ENCODE data around the gene ZNF416.

Gene ZNF416

DNA sequence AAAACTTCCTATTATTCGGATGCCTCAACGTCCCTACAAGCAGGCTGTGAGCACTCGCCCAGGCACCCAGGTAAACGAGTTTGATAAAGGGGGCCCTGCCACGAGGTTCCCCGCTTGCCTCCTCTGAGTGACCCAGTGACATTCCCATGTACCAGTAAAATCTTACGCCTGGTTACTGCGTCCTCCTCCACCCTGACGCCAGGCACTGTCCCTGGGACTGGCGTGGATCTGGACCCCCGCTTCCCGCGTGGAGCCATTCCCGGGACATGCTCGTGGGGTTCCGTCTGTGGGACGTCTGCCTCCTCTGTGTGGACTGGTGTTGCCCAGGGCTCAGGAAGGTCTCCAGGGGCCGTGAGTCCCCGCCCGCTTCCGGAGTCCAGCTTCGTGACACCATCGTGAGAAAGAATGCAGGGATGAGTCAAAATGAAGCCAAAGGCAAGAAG, 18.6 kb downstream of the ZNF416 start:
- Histone ChIP-seq H3K4me3 (peak overlapping the region; percentile 57 to 95 (median 85)), H3K27ac (peak overlapping the region in 17 of 21 experiments; percentile 14 to 91 (median 72))

DNA sequence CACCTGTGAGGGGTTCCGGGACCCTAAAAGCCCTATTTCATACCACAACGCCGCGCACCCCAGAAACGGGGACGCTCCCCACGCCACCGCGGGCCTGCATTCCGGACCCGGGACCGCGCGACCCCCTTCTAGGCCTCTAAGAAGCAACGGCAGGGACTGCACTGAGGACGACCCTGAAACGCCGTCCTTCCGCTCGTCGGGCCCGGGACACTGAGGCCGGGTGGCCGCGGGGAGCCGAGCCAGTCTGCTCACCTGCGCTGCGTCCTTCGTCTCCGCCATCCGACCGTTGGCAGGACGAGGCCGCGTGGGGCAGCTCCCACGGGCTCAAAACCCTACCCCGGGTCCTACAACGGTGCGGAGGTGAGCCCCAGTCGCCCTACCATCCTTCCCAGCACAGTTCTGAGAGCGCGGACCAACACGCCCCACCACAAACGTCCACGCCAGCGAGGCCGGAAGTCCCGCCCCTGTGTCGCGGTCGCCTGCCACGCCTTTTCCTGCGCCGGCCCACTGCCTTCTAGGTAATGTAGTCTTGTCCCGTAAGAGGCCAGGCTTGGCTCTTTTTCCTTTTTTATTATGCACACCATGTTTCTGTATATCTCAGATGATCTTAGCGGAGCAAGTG, 19.2 kb downstream of the ZNF416 start, which contains the start of gene ZNF550:
Gene ZNF550 (minus strand): TSS at position 460 of the 622 bp plus-strand sequence. CDS start 181 bp downstream, at position 279.
- peak within 1 kb of the TSS; percentile 57 to 95 (median 85) for H3K4me3 ChIP-seq
- H3K27ac ChIP-seq, result peak within 1 kb of the TSS; percentile 14 to 91 (median 72)

DNA sequence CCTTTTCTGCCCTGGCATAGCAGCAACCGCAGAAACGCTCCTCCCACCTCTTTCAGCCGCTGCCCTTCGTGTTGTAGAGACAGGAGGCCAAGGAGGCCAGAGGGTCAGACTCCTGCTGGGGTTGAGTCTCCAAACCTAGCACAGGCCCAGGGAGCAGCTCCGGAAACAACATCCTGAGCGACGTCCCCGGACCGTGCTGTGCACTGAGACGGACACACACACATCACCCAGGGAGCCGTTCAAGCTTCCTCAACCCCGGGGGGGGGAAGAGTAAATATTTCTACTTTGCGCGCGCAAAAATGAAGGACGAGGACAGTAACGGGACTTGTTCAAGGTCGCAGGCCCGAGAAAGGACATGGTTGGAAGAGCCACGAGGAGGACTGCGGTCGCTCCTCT, 19.7 kb downstream of the ZNF416 start:
- Histone ChIP-seq H3K27ac (peak overlapping the region in 18 of 21 experiments; percentile 23 to 91 (median 72)), H3K4me3 (peak overlapping the region; percentile 57 to 95 (median 85))

DNA sequence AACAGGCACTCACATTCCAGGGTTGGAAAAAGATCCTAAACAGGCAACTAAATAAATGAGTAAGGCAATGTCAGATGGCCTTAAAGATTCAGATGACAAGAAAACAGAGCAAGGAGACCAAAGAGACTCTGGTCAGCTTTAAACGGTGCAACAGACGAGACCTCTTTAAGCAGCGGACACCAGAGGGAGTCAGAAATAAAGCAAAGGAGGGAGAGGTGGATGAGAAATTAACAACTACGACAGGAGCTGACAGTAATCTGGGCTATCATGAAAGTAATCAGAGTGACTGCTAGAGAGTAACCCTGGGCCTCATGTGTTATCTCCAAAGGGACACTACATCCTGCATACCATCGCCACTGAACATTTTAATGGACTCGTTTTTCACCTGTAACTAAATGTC, 20.2 kb downstream of the ZNF416 start:
- peak overlapping the region; percentile 57 to 95 (median 85) for H3K4me3 ChIP-seq
- peak overlapping the region in 3 of 21 experiments; percentile 72 to 91 (median 87) for H3K27ac ChIP-seq

DNA sequence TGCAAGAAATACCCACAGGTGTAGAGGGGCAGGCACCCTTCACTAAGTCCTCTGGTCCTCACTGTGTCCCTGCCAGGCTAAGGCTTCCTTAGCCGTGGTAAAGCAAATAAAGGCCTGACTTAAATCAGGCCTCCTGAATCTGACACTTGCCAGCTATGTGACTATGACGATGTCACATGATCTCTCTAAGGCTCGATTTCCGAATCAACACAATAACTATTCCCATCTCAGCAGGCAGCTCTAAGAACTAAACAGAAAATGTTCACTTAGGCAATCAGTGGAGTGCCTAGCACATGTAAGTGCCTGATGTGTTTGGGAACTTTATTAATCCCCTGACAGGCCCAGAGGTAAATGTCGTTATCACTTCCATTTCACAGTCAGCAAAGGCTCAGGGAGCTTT, 21.1 kb downstream of the ZNF416 start:
- Histone ChIP-seq H3K27ac (no peak overlapping the region), H3K4me3 (no peak overlapping the region)

DNA sequence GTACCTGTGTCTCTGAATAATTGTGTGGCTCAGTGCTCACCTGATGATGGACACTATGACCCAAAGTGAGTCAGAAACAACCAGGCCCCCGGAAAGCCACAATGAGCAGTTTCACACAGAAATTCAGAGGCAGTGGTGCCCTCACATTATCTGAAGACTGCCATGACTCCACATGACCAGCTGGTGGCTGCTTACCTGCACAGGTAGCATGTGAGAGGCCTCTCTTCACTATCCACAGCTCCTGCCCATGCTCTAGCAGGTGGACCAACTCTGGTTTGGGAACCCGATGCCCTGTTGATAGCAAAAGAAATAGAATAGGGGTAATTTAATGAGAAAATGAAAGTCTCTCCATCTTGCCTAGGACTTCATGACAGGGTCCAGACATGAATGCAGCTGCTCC, 26.3 kb downstream of the ZNF416 start:
- Histone ChIP-seq H3K27ac (no peak overlapping the region), H3K4me3 (no peak overlapping the region)

DNA sequence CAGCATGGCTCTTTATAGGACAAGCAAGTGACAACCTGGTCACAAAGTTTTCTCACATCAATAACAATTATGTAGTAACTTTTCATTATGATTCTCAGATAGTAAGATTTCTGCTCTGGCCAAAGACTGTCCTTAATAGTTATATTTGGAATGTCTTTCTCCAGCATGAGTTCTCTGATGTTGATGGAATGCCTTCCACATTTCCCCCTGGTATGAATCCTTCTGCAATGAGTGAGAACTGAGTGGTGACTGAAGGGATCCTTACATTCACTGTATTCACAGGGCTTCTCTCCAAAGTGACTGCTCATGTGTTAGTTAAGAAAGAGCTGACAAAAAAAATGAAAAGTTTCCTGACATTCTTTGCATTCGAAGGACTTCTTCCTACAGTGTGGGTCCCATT, 32.2 kb downstream of the ZNF416 start:
- H3K27ac ChIP-seq, result no peak overlapping the region
- no peak overlapping the region for H3K4me3 ChIP-seq

DNA sequence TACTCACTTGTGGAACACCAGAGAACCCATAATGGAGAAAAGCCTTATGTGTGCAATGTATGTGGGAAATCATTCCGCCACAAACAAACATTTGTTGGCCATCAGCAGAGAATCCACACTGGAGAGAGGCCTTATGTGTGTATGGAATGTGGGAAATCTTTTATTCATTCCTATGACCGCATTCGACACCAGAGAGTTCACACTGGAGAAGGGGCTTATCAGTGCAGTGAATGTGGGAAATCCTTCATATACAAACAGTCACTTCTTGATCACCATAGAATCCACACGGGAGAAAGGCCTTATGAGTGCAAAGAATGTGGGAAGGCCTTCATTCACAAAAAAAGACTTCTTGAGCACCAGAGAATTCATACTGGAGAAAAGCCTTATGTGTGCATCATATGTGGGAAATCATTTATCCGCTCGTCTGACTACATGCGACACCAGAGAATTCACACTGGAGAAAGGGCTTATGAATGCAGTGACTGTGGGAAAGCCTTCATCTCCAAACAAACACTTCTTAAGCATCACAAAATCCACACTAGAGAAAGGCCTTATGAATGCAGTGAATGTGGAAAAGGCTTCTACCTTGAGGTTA, 40.7 kb downstream of the ZNF416 start:
- no peak overlapping the region for H3K27ac ChIP-seq
- no peak overlapping the region for H3K4me3 ChIP-seq

DNA sequence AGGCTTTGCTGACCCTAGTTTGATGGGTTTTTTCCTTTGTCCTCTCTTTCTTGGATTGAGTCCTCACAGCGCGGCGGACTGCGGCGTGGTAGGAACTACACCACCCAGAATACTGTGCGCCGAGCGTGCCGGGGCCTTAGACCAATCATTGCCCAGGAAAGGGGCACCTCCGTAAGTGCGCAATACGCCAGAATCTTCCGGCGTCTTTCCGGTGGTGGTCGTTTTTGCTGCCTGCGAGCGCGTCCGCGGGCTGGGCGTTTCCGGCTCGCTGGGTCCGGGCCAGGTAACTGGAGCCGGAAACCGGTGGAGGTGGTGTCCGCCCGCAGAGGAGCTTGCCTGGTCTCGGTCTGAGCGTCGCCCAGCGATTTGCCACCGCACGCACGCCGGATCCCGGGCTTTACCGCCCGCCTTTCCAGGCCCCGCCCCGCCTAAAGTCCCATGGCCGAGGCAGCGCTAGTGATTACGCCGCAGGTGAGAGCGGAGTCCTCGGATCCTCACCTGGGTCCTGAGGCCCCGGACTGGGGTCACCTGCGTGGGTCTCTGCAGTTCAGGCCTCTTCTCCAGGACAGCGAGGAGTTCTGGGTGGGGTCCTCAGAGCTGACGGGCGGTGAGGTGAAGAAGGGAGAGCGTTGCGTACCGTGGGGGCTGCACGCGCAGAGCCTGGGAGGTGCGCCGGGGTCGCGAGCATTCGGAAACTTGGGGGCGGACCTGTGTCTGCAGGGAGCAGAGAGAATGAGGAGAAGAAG, 51.4 kb downstream of the ZNF416 start, which contains the start of gene ZNF549:
Gene ZNF549 (plus strand): TSS at position 221 of the 746 bp plus-strand sequence. CDS start 218 bp downstream, at position 439.
- Histone ChIP-seq H3K27ac (peak within 1 kb of the TSS; percentile 37 to 90 (median 81)), H3K4me3 (peak within 1 kb of the TSS; percentile 55 to 80 (median 70))

Measured in skin epidermis (tissue), 12 donors.